ENCODE results near the gene MAP3K5.
"Not testable (repeated sequence)": the region's sequence is repeated elsewhere in the genome, so short reads cannot be mapped to it uniquely, and the experiment has no call there.

Gene MAP3K5

GRCh38 chr6:136600818-136601217, 191.5 kb downstream of the MAP3K5 start:
- DNase-seq = no peak

- no peak for DNase-seq
These were observed 192.8 kb downstream of the MAP3K5 start for GRCh38 chr6:136599329-136600011.

GRCh38 chr6:136598048-136598447, 194.2 kb downstream of the MAP3K5 start:
- no peak for DNase-seq

GRCh38 chr6:136594671-136595070, 197.6 kb downstream of the MAP3K5 start:
- no peak for DNase-seq

GRCh38 chr6:136593748-136594490, 198.4 kb downstream of the MAP3K5 start:
- DNase-seq = no peak

GRCh38 chr6:136592930-136593673, 199.2 kb downstream of the MAP3K5 start:
- no peak for DNase-seq

GRCh38 chr6:136591617-136592016, 200.7 kb downstream of the MAP3K5 start:
- DNase-seq = no peak

- not testable (repeated sequence) for DNase-seq
These were observed 201.4 kb downstream of the MAP3K5 start for GRCh38 chr6:136590846-136591245.

- DNase-seq = no peak
These were observed 204.8 kb downstream of the MAP3K5 start for GRCh38 chr6:136587527-136587926.

GRCh38 chr6:136586295-136586694, 206.0 kb downstream of the MAP3K5 start:
- no peak for DNase-seq

- DNase-seq = not testable (repeated sequence)
These were observed 206.8 kb downstream of the MAP3K5 start for GRCh38 chr6:136585523-136585922.

GRCh38 chr6:136584290-136584689, 208.0 kb downstream of the MAP3K5 start:
- DNase-seq = not testable (repeated sequence)

- DNase-seq = peak; percentile 7
These were observed 209.4 kb downstream of the MAP3K5 start for GRCh38 chr6:136582711-136583471.

- no peak for DNase-seq
These were observed 212.5 kb downstream of the MAP3K5 start for GRCh38 chr6:136579800-136580199.

- DNase-seq = no peak
These were observed 215.5 kb downstream of the MAP3K5 start for GRCh38 chr6:136576821-136577220.

GRCh38 chr6:136571496-136571895, 220.8 kb downstream of the MAP3K5 start:
- DNase-seq = no peak

GRCh38 chr6:136571065-136571464, 221.2 kb downstream of the MAP3K5 start:
- DNase-seq = no peak

GRCh38 chr6:136568129-136568528, 224.1 kb downstream of the MAP3K5 start:
- DNase-seq = no peak

GRCh38 chr6:136567688-136568087, 224.6 kb downstream of the MAP3K5 start:
- DNase-seq = no peak

GRCh38 chr6:136566851-136567250, 225.4 kb downstream of the MAP3K5 start:
- DNase-seq = no peak

- no peak for DNase-seq
These were observed 226.2 kb downstream of the MAP3K5 start for GRCh38 chr6:136566007-136566487.

GRCh38 chr6:136564180-136564579, 228.1 kb downstream of the MAP3K5 start:
- DNase-seq = no peak
